Measurements from ENCODE around the gene FOXA3. TPM values are rescaled to one million over a fixed set of nuclear protein-coding genes. Genes with fewer than 3 reads are reported as not detected.

The FOXA3 gene
- 0.27 TPM in 1 of 2 replicates, not detected in the other for total RNA-seq (2014; rRNA removed; shearing (Covaris generic))

DNA sequence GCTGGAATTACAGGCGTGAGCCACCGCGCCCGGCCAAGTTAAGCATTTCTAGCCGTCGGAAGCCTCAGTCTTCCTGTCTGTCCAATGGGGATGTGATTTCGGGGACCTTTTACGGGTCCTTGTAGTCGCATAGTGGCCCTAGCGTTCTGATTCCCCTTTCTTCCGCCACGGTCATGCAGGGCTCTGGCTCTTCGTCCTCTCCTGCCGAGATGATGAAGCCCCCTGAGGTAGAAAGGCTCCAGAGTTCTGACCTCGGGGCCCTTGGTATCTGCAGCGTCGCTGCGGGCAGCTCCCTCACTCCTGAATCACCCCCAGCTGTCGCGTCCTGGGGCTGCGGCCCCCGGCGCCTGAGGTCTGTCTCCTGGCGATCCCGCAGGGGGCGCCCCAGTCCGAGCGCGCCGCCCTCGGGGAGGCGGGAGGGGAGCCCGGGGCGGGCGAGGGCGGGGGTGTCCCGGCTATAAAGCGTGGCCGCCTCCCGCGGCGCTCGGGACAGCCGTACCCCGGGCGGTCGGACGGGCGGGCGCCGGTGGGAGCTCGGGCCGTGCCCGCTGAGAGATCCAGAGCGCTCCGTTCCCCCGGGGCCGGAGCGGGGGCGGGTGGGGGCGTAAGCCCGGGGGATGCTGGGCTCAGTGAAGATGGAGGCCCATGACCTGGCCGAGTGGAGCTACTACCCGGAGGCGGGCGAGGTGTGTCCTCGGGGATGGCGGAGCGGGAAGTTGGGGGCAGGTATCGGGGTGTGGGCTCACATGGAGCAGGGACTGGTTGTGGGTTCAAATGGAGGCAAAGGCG lies at the start of gene FOXA3:
FOXA3 (plus strand) TSS at position 487 of the 789 bp plus-strand sequence; CDS start at position 618, 131 bp downstream.
- peak; percentile 53 for DNase-seq (ENCODE audit: low read depth)

DNA sequence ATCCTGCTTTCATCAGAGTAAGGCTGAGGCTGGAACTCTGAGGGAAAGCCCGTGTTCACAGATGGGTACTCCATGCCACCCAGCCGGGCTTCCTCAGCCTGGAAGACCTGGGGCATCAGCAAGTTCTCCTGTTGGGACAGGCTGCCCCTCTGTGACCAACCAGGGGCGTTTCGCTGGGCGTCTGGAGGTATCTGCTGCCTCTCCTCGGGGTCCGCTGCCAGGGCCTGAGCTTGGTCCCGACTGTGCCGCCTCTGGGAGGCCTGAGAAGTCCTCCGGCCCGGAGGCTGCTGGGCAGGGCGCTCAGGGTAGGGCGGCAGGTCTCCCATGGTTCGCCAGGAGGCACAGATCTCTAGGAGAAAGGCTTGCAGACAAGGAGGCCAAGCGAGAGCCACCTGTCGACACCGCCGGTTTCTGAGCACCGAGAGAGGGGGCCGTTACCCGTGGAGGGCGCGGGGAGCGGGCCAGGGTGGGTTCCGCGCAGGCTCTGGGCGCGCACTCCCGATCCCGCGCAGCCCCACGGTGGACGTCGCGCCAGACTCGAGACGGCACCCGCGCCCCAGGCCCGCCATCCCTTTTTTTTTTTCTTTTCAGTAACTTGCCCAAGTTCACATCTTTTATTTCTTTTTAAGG lies 49.2 kb upstream of the FOXA3 start, which contains the start of gene RSPH6A:
RSPH6A (minus strand) TSS at position 458 of the 630 bp plus-strand sequence; CDS start at position 326, 132 bp downstream.
- no peak for DNase-seq (ENCODE audit: low read depth)

DNA sequence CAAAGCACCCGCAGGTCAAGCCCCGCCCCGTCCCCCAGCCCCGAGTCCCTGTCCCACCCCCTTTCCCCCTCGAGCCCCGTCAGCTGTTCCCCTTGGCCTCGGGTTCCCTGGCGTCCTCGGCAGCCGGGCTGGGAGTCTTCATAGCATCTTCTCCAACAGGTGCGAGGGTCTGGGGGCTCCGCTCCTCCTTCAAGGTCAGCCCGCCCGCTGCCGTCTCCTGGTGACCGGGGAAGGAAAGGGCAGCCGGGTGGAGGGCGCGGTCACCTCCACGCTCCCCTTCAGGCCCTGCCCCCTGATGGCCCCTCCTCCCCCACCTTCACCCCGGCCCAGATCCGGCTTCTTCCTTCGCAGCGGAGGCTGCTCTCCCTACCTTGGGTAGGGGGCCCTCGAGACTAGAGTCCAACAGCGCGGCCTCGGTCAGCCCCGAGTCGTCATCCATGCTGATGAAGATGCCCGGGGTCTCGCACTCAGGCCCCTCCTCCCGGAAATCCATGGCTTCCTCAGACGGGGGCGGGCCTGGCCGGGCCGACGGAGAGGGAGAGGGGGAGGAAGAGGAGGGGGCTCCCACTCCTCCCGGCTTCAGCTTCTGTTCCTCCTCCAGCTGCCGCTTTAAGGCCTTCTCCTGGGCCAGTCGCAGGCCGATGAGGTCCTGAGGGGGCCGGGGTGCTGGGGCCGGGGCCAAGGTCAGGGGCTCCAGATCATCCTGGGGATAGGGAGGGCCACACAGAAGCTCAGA lies 48.5 kb upstream of the FOXA3 start:
- DNase-seq (ENCODE audit: low read depth) = no peak

DNA sequence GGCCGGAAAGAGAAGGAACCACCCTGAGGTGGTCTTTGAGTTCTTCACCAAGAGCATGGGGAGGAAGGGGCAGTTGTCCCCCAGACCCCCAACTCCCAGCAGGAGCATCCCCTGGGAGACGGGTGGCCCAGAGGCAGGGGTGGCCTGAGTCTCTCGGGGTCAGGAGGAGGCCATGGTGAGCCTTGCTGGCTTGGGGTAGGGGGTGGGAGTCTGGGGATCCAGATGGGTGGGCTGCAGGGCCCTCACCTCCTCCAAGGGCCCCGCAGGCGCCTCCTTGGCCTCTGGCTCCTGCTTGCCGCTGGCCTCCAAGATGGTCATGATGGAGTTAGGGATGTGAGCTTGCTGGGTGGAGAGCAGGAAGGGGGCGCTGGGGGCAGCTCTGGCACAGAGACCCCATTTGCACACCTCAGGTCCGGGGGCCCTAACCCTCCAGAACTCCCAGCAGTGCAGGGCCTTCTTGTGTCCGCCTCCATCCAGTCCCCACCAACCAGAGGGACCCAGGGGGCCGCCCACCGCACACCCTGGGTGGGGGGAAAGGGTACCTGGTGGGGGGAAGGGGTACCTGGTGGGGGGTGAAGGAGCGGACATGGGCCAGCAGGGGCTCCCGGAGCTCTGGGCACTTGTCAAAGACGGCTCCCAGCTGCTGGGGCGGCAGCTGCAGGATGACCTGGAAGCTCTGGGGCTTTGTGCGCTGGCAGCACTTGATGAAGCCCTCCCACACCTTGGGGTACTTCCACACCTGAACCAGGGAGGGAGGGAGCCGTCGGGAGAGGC lies 47.7 kb upstream of the FOXA3 start:
- DNase-seq (ENCODE audit: low read depth) = no peak

DNA sequence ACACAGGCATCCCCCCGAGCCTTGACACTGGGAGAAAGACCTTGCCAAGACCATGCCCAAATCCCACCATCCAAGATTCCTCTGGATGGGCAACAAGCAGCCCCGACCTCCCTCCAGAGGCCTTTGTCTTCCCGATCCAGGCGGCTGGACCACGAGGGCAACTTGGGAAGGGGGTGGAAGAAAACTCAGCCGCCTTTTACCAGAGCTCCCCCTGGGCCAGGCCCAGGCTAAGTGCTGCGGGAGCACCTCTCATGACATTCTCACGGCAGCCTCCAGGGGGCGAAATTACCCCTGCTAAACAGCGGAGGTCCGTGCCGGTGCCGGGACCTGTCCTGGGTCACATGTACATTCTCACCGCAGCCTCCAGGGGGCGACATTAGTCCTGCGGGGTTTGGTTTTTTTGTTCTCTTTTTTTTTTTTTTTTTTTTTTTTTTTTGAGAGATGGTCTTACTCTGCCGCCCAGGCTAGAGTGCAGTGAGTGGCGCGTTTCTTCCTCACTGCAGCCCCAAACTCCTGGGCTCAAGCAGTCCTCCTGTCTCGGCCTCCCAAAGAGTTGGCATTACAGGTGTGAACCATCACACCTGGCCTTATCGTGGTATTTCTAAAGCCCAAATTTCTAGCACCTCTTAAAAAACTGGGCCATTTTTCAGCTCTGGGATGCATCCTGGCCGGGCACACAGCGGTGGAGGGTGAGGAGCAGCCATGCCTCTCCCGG lies 47.0 kb upstream of the FOXA3 start:
- DNase-seq (ENCODE audit: low read depth) = peak; percentile 87

DNA sequence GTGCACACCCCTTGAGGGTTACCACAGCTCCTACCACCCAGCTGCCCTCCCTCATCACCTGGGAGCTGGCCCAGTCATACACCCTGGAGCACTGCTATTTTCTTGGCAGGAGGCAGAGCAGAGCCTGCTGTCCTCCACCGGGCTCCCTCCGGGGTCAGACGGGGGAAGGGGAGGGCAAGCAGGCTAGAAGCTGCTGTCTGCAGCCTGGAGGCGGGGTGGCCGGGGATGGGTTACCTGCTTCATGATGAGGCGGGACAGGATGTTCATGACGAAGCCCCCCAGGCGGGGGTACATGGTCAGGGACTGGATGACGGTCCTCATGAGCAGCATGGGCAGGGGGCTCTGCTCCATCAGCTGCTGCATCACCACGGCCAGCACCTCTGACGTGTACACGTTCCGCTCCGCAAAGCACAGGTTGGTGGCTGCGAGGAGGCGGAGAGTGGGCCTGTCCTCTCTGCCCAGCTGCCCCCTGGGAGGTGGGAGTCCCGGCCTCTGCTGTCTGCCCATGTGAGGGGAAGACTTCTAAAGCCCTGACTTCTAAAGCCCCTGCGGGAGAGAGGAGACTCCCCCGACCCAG lies 46.3 kb upstream of the FOXA3 start:
- DNase-seq (ENCODE audit: low read depth) = peak; percentile 70

DNA sequence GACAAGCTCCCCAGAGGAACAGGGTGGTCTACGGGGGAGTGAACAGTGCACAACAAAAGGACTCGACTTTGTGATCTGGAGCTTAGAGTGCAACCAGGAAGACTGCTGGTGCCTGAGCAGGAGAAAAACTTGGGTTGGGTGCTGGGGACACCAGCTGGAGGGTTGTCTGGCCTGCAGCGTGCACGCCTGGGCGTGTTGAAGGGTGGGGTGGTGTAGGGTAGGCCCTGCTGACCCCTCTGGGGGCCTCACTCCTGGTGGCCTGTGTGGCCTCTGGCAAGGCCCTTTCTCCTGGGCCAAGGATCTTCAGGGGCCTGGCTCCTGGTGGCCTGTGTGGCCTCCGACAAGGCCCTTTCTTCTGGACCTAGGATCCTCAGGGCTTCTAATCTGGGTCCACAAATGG lies 44.4 kb upstream of the FOXA3 start:
- DNase-seq (ENCODE audit: low read depth) = no peak

DNA sequence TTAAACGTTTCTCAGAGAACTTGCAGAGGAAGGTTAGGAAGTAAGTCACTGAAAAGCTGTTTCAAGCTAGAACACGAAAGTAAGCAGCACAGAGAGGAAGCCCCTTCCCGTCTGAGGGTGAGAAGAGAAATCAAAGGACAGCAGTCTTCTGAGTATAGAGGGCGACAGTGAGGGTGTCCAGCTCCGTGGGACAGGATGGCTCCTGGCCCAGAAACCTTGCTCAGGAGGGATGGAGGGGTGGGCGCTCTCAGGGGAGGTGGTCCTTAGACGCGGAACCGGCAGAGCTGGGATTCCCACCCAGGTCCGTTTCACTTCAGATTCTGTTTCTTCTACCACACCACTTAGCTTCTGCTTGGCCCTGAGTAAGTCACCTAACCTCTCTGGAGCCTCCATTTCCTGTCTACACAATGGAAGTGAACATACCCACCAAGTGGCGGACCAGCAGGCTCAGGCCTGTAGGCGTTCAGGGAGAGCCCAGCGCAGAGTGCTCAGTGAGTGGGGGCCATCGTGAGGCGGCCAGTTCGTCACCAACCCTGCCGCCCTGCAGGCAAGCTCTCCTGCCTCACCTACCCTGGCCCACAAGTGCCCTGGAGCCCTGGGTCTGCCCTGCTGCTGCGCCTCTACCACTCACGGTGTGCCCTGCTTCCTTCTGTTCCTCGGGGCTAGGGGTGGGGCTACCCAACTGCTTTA lies 43.6 kb upstream of the FOXA3 start:
- DNase-seq (ENCODE audit: low read depth) = no peak

DNA sequence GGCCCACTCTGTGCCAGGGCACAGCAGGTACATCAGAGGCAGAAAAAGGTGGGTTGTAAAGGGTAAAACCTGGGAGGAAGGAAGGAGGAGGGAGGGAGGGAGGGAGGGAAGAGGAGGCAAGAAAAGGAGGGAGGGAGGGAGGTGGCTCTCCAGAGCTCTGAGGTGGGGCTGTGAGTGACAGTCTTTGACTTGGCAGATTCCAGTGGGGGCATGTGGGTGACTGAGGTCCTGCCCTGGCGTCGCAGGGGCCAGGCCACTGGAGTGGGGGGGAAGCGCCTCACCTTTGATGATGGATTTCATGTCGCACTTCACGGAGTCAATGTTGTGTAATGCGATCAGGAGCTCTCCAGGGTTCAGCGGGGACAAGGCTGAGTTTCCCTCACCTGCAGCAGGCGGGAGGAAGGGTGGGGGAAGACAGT lies 43.0 kb upstream of the FOXA3 start:
- no peak for DNase-seq (ENCODE audit: low read depth)

DNA sequence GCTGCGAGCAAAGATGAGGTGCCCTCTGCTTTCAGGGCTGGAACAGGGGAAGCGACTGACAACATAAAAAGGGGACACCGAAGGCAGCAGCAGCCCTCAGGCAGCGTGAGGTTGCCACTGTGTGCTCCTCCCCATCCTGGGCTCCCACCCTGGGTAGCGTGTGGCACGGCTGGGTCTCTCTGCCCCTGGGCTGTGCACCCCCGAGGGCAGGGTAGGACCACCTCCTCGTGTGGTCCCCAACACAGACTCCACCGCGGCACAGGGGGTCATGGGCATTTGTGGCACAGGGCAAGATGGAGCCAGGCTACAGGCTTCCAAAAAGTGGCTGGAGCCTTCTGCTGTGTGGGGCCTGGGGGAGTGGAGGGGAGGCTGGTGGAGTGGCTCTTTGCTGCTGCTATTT lies 42.6 kb upstream of the FOXA3 start:
- no peak for DNase-seq (ENCODE audit: low read depth)

DNA sequence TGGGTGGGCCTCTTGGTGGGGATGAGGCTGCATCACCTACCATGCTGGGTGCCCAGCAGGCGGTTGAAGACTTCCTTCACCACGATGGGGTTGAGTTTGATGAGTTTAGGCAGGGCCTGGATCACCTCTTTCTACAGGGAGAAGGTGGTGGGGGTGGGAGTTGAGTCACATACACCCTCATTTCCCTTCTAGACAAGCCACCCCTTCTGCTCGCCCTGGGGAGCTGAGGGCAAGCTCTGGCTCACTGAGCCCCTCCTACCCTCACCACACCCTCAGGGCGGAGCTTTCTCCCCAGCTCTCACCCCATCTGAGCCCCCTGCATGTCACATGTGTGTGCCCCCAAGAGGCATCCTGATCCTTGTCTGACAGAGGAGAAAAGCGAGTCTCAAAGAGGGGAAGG lies 41.4 kb upstream of the FOXA3 start:
- DNase-seq (ENCODE audit: low read depth) = no peak

DNA sequence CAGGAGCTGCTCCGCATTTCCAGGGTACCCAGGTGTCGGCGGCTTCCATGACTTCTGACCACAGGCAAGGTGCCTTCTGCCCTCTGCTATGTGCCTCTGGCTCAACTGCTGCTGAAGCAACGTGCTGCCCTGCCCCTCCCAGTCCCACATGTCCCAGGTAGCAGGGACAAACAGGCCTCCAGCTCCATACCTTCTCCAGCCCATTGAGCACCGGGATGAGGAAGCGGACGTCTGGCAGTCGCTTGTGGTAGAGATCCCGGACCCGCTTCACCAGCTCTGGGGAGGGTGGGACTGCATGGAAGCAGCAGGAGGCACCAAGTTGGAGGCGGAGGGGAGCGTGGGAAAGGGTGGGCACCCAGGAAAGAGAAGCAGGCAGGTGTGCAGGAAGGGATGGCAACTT lies 40.9 kb upstream of the FOXA3 start:
- no peak for DNase-seq (ENCODE audit: low read depth)

DNA sequence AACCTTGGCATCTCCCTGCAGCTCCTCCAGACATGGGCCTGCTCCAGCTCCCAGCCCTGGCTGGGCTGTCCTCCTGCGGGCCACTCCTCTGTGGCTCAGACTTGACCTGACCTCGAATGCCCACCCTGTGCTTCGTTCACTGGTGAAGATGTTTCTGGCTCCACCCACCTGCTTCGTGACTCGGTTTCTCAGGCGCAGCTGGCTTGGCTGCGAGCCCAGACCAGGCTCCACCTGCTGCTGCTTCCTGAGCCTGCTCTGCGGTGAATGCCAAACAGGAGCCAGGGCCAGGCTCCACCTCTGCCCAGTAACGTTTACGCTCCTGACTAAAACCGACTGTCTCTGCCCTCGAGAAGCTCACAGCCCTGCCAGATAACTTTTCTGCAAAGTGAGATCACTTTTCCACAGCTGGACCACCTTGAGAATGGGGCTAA lies 40.1 kb upstream of the FOXA3 start:
- DNase-seq (ENCODE audit: low read depth) = no peak

DNA sequence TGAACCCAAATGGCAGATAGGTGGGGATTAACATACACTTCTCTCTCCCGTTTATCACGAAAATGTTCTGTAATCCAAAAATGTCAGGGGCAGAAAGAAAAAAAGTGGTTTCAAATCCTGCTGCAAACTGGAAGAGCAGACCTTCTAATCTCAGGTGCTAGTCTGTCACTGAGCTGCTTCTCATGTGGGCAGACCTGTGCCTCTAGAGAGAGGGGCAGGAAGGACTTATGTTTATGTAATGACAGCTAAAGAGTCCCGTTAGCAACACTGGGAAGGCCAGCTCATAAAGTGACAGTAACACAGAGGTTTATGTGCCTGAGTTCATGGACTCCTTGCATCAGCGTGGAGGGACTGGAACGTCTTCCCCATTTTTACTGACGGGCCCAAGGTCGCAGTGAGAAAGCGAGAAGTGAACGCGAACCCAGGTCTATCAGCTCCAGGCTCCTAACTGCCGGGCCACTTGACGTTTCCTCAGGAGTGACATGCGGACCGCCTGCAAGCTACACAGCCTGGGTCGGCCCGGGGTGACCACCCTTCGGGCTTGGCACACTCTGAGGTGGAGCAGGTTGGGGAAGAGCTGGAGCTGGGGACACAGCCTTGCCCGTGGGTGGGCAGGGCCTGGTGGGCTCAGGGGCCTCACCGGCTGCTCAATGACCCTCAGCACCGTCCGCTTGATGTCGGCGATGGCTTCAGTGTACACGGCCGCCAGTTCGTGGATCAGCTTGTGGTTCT lies 39.4 kb upstream of the FOXA3 start:
- DNase-seq (ENCODE audit: low read depth) = no peak

DNA sequence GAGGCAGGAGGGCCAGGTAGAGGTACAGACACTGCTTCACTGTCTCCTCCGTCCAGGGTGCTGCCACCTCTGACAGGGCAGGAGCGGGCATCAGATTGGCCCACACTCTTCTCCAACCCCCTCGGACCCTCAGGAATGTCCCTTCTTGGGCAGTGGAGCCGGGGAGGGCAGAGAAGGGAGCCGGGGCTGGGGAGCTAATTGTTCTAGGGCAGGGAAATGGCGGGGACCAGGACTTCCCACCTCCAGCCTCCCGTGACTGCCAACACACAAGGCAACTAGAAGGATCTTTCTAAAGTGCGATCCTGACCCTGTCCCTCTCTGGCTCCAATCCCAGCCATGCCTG lies 38.9 kb upstream of the FOXA3 start:
- no peak for DNase-seq (ENCODE audit: low read depth)

DNA sequence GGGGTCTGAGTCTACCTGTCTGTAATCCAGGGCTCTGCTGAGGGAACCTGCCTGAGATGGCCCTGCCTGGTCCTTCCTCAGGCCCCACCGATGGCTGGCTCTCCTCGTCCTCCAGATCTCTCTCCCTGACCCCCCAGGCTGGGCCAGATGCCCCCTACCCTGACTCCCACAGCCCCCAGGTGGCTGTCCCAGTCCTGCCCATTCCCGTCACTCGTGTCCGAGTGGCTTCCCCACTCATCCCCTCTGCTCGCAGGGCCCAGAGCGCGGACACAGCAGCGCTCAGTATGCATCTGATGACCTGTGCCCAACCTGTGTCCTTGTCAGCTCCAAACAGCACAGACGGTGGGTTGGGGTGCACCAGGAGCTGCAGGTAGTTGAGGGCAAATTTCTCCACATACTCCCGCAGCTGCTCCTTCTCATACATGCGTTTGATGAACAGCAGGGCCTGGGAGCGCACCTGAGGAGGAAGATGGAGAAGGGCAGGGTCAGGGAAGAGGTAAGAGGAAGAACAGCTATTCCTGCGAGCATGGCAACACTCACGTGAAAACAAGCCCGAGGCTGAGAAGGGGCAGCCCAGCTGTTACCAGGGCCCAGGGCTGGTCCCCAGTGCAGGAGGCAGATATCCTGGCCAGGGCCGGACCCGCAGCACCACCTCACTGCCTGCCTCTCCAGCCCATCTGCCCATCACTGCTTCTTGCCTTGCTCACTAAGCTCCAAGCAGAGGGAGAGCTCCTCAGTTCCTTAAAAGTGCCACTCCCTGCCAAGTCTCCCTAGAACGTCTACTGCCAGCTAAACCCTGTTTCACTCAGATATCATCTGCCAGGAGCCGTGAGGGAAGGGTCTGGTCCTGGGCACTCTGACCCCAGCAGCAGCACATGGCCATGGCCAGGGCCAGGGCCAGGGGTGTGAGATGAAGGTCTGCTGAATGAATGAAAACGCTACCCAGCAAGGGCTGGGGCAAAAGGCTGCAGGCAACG lies 37.9 kb upstream of the FOXA3 start:
- DNase-seq (ENCODE audit: low read depth) = no peak

DNA sequence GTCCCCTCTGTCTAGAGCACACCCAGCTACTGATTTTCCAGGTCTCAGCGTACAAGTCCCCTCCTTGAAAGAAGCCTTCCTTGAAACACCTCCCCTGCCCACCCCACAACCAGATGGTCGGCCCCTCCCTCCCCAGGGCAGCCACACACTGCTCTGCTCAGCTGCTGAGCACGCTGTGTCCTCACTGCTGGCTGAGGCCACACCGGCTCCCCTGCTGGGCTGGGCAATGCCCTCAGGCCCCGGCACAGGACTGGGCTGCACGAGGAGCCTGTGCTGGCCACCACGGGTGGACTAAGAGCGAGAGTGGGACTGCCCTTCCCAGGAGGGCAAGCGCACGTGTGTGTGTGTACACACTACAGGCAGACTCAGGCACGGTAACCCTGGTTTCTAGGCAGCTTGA lies 37.2 kb upstream of the FOXA3 start:
- DNase-seq (ENCODE audit: low read depth) = no peak

DNA sequence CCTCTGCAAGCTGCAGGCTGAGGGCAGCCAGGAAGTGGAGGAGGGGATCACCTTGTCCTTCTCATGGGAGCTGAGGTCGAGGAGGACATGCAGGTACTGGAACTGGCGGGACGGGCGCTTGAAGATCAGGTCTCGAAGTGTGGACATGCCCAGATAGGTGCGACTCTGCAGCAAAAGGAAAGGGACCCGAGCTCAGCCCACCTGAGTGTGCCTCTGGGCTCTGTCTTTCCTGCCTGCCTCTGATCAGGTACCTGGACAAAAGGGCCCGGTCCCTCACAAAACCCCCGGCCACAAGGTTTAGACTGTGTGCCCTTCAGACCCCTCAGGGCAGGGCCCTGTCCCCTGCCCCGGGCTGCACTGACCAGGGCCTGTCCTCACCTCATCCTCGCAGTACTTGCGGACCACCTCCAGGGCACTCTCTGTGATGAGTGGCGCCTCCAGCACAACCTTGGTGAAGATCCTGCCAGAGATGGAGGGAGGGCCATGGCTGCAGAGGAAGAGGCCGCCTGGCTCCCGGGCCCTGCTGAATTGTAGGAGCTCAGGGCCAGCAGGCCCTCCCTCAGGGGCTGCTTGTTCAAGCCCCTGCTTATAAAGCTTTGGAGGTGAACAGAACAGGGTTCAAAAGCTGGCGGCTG lies 36.5 kb upstream of the FOXA3 start:
- no peak for DNase-seq (ENCODE audit: low read depth)

All from M059J (cell line).